Medulla oblongata (tissue), 1 donor: ENCODE measurements around the gene CASTOR1.

Experiments
- DNase-seq: peaks from one replicate; pipeline ENCODE4 v3.0.0-alpha.2; 2015; ENCODE audit errors: extremely low spot score

CASTOR1 gene

DNA sequence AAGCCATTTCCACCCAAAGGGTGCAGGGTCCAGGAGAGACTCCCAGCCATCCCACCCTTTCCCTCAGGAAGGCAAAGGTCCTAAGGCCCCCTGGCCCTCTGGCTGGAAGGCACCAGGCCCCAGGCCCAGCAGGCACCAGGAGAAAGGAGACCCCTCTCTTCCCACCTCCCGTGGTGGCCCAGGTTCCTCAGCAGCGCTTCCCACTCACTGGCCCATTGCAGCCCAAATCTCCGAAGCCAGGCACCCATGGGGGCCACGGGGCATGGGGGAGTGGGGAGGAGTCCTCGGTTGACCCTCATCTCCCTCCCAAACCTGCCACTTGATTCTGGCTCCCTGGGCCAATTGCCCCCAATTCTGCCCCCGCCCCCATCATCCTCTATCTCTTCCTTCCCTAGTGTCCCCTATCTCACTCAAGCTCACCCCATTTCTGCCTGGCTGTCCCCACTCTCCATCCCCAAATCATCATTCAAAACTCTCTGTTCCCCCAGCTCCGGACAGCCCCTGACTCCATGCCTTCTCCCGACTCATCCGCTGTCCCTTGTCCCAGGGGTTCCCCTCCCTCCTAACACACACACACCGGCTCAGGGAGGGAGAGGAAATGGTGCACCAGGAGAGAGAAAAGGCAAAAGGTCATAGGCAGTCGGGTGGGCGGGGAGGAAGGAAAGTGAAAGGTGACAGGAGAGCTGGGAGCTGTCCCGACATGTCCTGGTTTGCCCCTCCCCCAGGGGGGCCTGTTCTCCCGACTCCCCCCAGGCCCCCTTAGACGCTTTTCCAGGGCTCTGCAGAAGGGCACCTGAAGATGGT is 43.9 kb downstream of the CASTOR1 start:
- no peak for DNase-seq

DNA sequence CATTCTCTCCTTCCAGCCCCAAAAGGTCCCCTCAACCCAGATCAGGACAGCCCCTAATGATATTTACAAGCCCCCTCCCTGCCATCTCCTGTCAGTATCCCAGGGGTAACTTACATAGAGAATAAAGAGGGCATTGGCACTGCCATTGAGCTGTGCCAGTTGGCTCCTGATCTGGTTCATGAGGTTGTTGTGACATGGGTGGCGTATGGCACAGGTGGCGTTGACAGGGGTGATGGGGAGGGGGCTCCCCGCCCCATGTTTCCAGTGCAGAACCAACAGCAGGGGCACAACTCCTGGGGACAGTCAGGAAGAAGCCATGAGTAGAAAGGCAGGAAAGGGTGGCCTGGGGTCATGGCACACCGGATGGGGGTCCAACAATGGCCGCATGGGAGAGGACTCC is 44.7 kb downstream of the CASTOR1 start:
- DNase-seq = no peak

DNA sequence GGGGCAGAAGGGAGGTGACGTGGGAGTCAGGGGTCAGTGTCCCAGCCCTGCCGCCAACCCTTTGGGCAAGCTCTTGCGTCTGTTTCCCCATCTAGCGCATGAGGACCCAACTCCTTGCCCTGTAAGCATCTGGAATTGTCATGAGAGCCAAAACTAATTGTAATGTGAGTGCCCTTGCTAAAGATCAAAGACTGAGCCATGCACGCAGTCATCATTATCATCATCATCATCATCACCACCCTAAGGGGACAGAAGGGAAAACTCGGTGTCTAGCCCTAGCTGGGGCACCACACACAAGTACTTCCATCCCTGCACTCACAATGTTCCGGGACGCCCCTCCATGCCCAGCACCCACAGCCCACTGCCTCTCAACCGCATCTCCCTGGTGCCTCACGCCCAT is 45.2 kb downstream of the CASTOR1 start:
- DNase-seq = no peak

DNA sequence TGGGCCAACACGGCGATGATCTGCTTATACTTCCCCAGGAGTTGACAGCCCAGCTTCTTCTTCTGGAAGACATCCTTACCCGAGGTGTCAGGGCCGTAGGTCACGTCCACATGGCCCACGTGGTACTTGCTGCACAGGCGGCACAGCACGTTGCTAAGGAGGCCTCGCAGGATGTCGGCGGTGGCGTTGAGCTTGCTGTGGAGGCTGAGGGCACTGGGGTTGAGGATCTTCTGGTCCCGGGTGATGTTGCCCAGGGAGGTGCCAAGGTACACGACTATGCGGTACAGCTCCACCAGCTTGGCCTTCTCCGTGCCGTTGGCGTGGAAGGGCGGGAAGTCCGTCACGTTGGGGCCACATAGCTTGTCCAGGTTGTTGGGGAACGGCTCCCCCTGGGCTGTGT is 45.6 kb downstream of the CASTOR1 start:
- no peak for DNase-seq

DNA sequence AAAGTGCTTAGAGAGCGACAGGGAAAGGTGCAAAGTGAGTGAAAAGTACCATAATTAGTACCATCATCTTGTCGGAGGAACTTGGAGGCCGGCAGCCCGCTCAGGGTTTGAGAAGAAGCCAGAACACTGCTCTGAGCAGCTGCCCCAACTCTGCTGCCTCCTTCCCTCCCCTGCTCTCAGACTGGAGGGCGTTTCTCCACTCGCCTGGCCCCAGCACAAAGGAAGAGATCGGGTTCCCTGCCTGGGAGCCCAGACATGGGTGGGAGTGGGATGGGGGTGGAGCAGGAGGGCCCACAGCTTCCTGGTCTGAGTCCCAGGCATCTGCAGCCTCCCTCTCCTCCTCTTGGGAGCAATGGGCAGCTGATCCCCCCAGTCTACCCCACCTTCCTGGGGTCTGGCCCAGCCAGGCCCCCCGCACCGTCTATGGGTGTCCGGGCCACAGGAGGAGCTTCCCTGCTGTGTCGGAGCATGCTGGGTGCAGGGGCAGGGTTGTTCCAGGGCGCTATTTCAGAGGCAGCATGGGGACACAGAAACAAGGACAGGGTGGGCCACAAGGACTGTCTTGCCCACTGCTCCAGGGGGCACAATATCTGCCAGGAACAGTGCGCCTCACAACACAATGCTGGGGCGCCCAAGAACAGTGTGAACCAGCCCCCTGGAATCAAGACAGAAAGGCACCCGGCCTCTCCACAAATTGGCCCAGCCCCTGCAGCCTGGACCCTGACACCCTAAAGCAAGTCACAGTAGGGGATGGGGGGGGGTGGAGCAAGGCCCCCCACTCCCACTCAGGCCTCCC is 47.5 kb downstream of the CASTOR1 start:
- no peak for DNase-seq

DNA sequence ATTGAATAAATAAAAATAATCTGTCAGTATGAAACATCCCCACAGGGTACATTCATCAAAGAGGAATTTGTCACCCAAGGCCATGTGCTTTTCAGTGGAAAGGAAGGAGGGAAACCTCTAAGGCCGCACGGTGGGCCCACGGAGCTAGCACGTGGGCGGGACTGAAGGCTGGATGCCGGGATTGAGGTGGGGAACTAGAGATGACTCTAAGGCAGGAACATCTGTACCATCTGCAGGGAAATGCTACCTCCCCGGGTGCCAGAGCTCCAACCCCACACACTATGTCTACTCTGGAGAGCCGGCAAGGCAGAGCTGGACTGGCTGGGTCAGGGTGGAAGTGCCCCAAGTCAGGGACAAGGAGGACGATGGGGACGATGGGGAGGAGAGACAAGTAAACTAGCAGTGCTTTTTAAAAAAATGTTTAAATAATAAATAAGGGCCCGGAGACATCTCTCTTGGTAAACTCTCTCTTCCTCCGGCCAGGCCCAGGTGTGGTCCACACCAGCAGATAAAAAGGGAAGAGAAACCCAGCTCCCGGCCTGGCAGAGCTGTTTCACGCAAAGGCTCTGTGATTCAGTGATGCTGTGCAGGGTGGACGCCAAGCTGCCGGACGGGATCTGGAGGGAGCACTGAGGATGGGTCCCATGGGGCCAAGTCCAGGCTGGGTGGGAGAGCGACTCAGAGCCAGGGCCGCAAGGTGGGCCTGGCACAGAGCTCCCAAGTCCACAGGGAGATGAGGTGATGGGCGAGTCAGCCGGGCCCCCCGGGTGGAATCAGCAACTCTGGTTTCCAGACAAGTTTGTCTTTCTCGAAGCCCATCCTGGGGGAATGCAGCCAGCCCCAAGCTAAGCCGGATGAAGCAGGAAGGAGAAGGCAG is 48.5 kb downstream of the CASTOR1 start:
- no peak for DNase-seq

DNA sequence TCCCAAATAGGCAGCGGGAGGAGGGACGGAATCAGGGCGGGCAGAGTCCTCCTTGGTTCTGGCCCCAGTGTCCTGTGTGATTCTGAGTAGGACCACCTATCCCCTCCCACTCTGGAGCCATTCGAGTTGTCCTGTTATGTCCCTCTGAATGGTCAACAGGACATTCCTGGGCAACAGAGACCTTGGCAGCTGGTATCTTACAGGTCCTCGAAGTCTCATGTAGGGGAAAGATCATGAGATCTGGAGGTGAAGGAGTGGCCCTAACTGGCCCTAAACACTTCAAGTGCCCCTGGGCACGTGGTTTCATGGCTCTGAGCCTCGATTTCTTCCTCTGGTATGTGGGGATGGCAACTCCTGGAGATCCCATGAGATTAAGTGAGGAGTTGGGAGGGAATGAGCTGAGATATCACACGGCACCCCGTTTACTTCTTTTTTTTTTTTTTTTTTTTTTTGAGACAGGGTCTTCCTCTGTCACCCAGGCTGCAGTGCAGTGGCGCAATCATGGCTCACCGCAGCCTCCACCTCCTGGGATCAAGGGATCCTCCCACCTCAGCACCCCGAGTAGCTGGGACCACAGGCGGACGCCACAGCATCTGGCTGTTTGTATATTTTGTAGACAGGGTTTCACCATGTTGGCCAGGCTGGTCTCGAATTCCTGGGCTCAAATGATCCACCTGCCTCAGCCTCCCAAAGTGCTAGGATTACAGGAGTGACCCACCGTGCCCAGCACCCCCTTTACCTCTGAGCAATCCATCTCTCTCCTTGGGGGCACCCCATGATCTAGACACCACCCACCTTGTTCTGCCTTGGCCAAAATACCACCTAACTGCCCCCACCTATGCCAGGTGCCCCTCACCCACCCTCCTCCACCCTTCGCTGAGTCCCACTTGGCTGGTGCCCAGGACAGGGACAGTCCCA is 49.6 kb downstream of the CASTOR1 start:
- DNase-seq = no peak

DNA sequence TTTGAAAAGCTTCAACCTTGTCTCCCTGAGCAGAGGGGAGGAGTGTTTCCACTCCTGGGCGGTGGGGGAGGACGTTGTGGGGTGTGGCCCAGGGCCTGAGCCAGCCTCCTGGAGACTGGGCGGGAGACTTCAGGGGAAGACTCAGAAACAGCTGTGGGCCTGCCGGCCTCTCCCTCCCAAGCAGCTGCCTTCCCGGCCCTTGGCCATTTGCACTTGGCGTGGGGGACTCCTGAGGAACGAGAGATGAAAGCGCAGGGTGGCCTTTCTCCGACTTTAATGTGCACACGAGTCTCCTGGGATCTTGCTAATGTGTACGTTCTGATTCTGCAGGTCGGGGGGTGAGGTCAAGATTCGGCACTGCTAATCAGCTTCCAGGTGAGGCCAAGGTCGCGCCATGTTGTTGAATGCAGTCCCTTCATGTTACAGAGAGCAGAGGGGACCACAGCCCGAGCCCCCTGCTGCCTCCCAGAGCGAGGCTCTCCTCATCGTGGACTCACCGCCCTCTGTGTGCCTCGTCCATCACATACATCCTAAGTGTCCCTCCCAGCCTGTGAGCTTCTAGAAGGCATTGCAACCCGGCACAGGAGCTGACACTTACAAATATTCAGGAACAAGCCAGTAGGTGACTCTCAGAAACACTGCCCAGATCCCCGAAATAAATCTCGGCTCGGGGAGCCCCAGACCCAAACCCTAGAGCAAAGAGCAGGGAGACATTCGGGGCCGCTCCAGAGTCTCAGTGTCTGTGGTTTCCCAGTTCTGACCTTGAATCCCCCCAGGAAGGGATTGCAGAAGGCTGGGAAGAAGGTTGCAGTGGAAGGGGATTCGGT is 50.4 kb downstream of the CASTOR1 start:
- no peak for DNase-seq

DNA sequence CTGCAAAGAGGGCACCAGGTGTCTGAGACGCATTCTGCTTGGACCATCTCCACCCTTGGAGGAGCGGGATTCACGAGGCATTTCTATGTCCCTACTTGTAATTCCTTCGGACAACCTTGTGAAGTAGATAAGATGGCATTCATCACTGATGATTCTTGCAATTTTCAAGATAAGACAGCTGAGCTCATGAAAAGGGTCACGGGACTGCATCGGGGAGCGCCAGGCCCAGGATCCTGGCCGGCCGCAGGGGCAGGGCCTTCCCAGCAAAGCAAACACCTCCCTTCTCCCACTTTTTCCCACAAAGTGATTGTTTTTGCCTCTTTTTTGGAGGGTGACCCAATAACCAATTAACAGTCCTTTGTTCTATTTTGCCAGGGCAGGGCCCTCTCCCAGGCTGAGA is 51.2 kb downstream of the CASTOR1 start:
- DNase-seq = no peak

DNA sequence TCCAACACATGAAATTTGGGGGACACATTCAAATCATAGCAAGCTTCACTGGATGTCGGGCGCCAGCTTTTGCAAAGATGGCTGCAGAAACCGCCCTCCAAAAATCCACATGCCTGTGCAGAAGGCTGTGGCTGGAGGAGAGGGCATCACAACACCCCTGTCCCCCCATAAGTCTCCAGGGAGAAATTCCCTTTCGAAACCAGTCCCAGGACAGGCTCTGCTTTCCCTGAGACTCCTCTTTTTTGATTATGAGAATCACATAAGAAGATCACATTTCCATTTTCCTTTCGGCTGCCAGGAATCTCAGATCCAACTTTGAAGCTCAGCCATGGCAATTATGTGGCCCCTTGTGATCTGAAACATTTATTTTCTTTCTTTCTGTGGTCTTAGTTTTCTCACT is 52.4 kb downstream of the CASTOR1 start:
- no peak for DNase-seq

DNA sequence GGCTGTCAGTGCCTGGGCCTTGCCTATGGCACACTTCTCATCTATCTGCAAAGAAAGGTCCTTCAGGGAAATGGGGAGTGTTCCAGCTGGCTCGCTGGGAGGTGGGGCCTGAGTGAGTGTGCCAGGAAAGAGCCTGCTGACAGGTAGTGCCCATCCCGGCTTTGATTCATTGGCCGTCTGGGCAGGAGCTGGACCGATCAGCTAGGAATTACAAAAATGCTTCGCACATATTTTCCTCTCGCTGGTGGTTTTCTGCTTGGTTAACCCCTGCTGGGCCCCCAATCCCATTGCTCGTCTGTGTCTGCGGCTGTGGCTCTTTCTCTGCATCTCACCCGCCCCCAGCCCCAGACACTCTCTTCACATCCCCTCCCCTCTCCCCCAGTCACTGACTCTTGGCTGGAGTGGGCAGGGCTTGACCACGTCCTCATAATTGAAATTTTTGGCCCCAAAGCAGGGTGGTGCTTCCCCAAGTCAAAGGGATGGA is 53.6 kb downstream of the CASTOR1 start:
- DNase-seq = no peak
